GM12878 (cell line): ENCODE measurements around the gene SNX11.

Experiments
- EP300 ChIP-seq, 2 experiments: fragments of 150-350 bp in 1 of 2; IDR thresholded peaks; 2 replicates each; pipeline ENCODE4 v1.6.1; 2011 to 2012; ENCODE audit warnings: low read depth in 2 of 2, low read length in 2 of 2, borderline replicate concordance in 1 of 2, improper control_type of control experiment in 1 of 2, inconsistent platforms in 1 of 2; ENCODE audit not compliant: control insufficient read depth in 1 of 2
- HCFC1 ChIP-seq: fragments of 150-350 bp; IDR thresholded peaks from 2 replicates; pipeline ENCODE4 v1.6.1; 2014; ENCODE audit warnings: low read length
- POLR2AphosphoS2 ChIP-seq: IDR thresholded peaks from 2 replicates; pipeline ENCODE4 v1.6.1; 2011; ENCODE audit warnings: low read depth, mild to moderate bottlenecking, low read length, improper control_type of control experiment, moderate library complexity
- RAD21 ChIP-seq: IDR thresholded peaks from 2 replicates; pipeline ENCODE4 v1.6.1; 2011; ENCODE audit warnings: mild to moderate bottlenecking, low read depth, low read length, moderate library complexity; ENCODE audit not compliant: insufficient read depth
- RAD51 ChIP-seq: fragments of 450-650 bp; IDR thresholded peaks from 2 replicates; pipeline ENCODE4 v1.6.1; 2016; ENCODE audit warnings: moderate library complexity, mild to moderate bottlenecking, inconsistent platforms
- USF2 ChIP-seq: IDR thresholded peaks from 2 replicates; pipeline ENCODE4 v1.6.1; 2011; ENCODE audit warnings: low read depth, low read length, improper control_type of control experiment, borderline replicate concordance
- ZNF274 ChIP-seq: IDR thresholded peaks from one replicate; pipeline ENCODE4 v1.8.0; 2011; ENCODE audit not compliant: insufficient read length, insufficient read depth

GRCh38 chr17:48070195-48070594 is 37.4 kb upstream of the SNX11 start:
- no peak for TF ChIP-seq POLR2AphosphoS2
- TF ChIP-seq EP300 (IDR thresholded peaks at IDR 0.05; ENCODE audit: borderline replicate concordance in 1 of 2, control insufficient read depth in 1 of 2, low read depth in 2 of 2, low read length in 2 of 2), result no peak
- no peak for TF ChIP-seq USF2
- no peak for TF ChIP-seq ZNF274
- no peak for TF ChIP-seq RAD51
- TF ChIP-seq HCFC1, result no peak
- no peak for TF ChIP-seq RAD21
